Measurements from ENCODE around the gene CHST9.

- TF ChIP-seq CTCF (IDR thresholded peaks at IDR 0.05) (no peak), POLR2A (IDR thresholded peaks at IDR 0.05) (no peak)
These were observed 55.0 kb downstream of the CHST9 start for GRCh38 chr18:27130065-27130630.
